ENCODE measurements around the gene ANKRD7.

Gene ANKRD7
- total RNA-seq = 0 to 0.11 (median 0) reads per million in 18 experiments

- DNase-seq = no peak
These were observed at the start of gene ANKRD7 for GRCh38 chr7:118224521-118224920. Gene ANKRD7 (plus strand): TSS chr7:118224704. CDS start chr7:118224831, 127 bp downstream.

GRCh38 chr7:118175740-118176139 lies 48.8 kb upstream of the ANKRD7 start:
- no peak for DNase-seq

GRCh38 chr7:118179191-118179590 lies 45.3 kb upstream of the ANKRD7 start:
- no peak for DNase-seq

- peak in 1 of 2 donors; percentile 20 for DNase-seq
These were observed 41.7 kb upstream of the ANKRD7 start for GRCh38 chr7:118182593-118183427.

GRCh38 chr7:118183428-118183785 lies 41.1 kb upstream of the ANKRD7 start:
- peak in 1 of 2 donors; percentile 31 for DNase-seq

- peak; percentile 100 for DNase-seq
These were observed 40.5 kb upstream of the ANKRD7 start, which contains the start of gene LSM8 for GRCh38 chr7:118183786-118184564. Gene LSM8 (plus strand): TSS chr7:118184164. CDS start chr7:118184224, 60 bp downstream.

- peak in 1 of 2 donors; percentile 7 for DNase-seq
These were observed 40.0 kb upstream of the ANKRD7 start for GRCh38 chr7:118184565-118184940.

- DNase-seq = no peak
These were observed 39.2 kb upstream of the ANKRD7 start for GRCh38 chr7:118185163-118185860.

GRCh38 chr7:118186501-118186900 lies 38.0 kb upstream of the ANKRD7 start:
- DNase-seq = peak; percentile 36 to 59

- no peak for DNase-seq
These were observed 29.9 kb upstream of the ANKRD7 start for GRCh38 chr7:118194571-118194970.

GRCh38 chr7:118195837-118196474 lies 28.5 kb upstream of the ANKRD7 start:
- peak; percentile 46 to 47 for DNase-seq

GRCh38 chr7:118202061-118202460 lies 22.4 kb upstream of the ANKRD7 start:
- DNase-seq = no peak

GRCh38 chr7:118214051-118214832 lies 10.3 kb upstream of the ANKRD7 start:
- DNase-seq = peak in 1 of 2 donors; percentile 51

GRCh38 chr7:118214833-118215182 lies 9.7 kb upstream of the ANKRD7 start:
- no peak for DNase-seq

GRCh38 chr7:118217210-118217619 lies 7.3 kb upstream of the ANKRD7 start:
- no peak for DNase-seq

GRCh38 chr7:118218413-118219156 lies 5.9 kb upstream of the ANKRD7 start:
- DNase-seq = no peak

- no peak for DNase-seq
These were observed 5.4 kb upstream of the ANKRD7 start for GRCh38 chr7:118219157-118219512.

- DNase-seq = no peak
These were observed 3.9 kb upstream of the ANKRD7 start for GRCh38 chr7:118220583-118220982.

GRCh38 chr7:118222591-118222990 lies 1.9 kb upstream of the ANKRD7 start:
- no peak for DNase-seq

- DNase-seq = no peak
These were observed 8.3 kb downstream of the ANKRD7 start for GRCh38 chr7:118232837-118233236.

GRCh38 chr7:118233799-118234198 lies 9.3 kb downstream of the ANKRD7 start:
- DNase-seq = no peak

Measured in inflammatory macrophage (primary cell).